Neural cell (in vitro differentiated cells): ENCODE results near the gene HEPACAM. TPM values are rescaled to one million over a fixed set of nuclear protein-coding genes. Genes with fewer than 3 reads are reported as not detected.

Experiments
- H2AFZ ChIP-seq: fragments of 200-600, 300-800 bp; sonication (generic), shearing (Covaris generic); 2 replicates; pipeline ENCODE4 v1.6.0; 2014; ENCODE audit warnings: low read depth, mild to moderate bottlenecking, antibody characterized with exemption, low read length, moderate library complexity
- H3F3A ChIP-seq: fragments of 200-600 bp; shearing (Covaris generic); 2 replicates; pipeline ENCODE4 v1.6.1; 2016; ENCODE audit warnings: mild to moderate bottlenecking, moderate library complexity, mixed read lengths, antibody characterized with exemption, low read length; ENCODE audit not compliant: insufficient read depth, poor library complexity, severe bottlenecking
- H3K27ac ChIP-seq: fragments of 200-600, 300-800 bp; sonication (generic), shearing (Covaris generic); 2 replicates; pipeline ENCODE4 v1.5.1; 2014; ENCODE audit warnings: mild to moderate bottlenecking, low read length, moderate library complexity
- H3K27me3 ChIP-seq: fragments of 300-800, 200-600 bp; sonication (generic), shearing (Covaris generic); 2 replicates; pipeline ENCODE4 v1.6.0; 2014; ENCODE audit warnings: mild to moderate bottlenecking, low read depth, low read length, moderate library complexity; ENCODE audit not compliant: insufficient read depth
- H3K36me3 ChIP-seq: fragments of 300-800, 200-600 bp; sonication (generic), shearing (Covaris generic); 2 replicates; pipeline ENCODE4 v1.5.1; 2014; ENCODE audit warnings: mild to moderate bottlenecking, antibody characterized with exemption, low read length, moderate library complexity; ENCODE audit not compliant: insufficient read depth
- H3K4me2 ChIP-seq: fragments of 300-800, 200-600 bp; sonication (generic), shearing (Covaris generic); 2 replicates; pipeline ENCODE4 v1.6.0; 2014; ENCODE audit warnings: mild to moderate bottlenecking, low read length
- H3K4me3 ChIP-seq: fragments of 300-800, 200-600 bp; sonication (generic), shearing (Covaris generic); 2 replicates; pipeline ENCODE4 v1.5.1; 2014; ENCODE audit warnings: mild to moderate bottlenecking, low read length, moderate library complexity
- H3K79me2 ChIP-seq: fragments of 200-600 bp; shearing (Covaris generic); replicated peaks from 2 replicates; pipeline ENCODE4 v1.6.0; 2014; ENCODE audit warnings: mild to moderate bottlenecking, low read length, moderate library complexity; ENCODE audit not compliant: insufficient read depth
- H3K9ac ChIP-seq: fragments of 300-800, 200-600 bp; sonication (generic), shearing (Covaris generic); 2 replicates; pipeline ENCODE4 v1.6.1; 2016; ENCODE audit warnings: mild to moderate bottlenecking, low read length, mixed read lengths
- H3K9me2 ChIP-seq: fragments of 200-600 bp; shearing (Covaris generic); 2 replicates; pipeline ENCODE4 v1.6.1; 2016; ENCODE audit warnings: mild to moderate bottlenecking, low read length, mixed read lengths; ENCODE audit not compliant: insufficient read depth
- H3K9me3 ChIP-seq: fragments of 200-600, 300-800 bp; sonication (generic), shearing (Covaris generic); 2 replicates; pipeline ENCODE4 v1.6.1; 2016; ENCODE audit warnings: mild to moderate bottlenecking, mixed run types, low read length, moderate library complexity, mixed read lengths
- H4K20me1 ChIP-seq: fragments of 200-600 bp; shearing (Covaris generic); 2 replicates; pipeline ENCODE4 v1.6.1; 2016; ENCODE audit warnings: mild to moderate bottlenecking, mixed run types; ENCODE audit not compliant: insufficient read depth
- CTCF ChIP-seq: fragments of 450-650 bp; IDR thresholded peaks from 2 replicates; pipeline ENCODE4 v1.5.1; 2014; ENCODE audit warnings: antibody characterized with exemption, mild to moderate bottlenecking, moderate library complexity; ENCODE audit not compliant: poor library complexity, severe bottlenecking
- EP300 ChIP-seq: fragments of 450-650 bp; conservative IDR thresholded peaks from 2 replicates; pipeline ENCODE4 v1.6.1; 2014; ENCODE audit warnings: antibody characterized with exemption, mild to moderate bottlenecking, moderate library complexity; ENCODE audit not compliant: poor library complexity, severe bottlenecking
- EZH2 ChIP-seq: fragments of 200-600, 300-800 bp; shearing (Covaris generic), sonication (generic); IDR thresholded peaks from 2 replicates; pipeline ENCODE4 v1.6.1; 2014; ENCODE audit warnings: antibody characterized with exemption, low read length, borderline replicate concordance, mild to moderate bottlenecking; ENCODE audit not compliant: insufficient read depth, poor library complexity, severe bottlenecking
- MXI1 ChIP-seq: fragments of 450-650 bp; conservative IDR thresholded peaks from 2 replicates; pipeline ENCODE4 v1.6.1; 2014; ENCODE audit warnings: antibody characterized with exemption, mild to moderate bottlenecking; ENCODE audit not compliant: poor library complexity, severe bottlenecking
- POLR2AphosphoS5 ChIP-seq: IDR thresholded peaks from 2 replicates; pipeline ENCODE4 v1.6.1; 2012
- RAD21 ChIP-seq: fragments of 450-650 bp; conservative IDR thresholded peaks from 2 replicates; pipeline ENCODE4 v1.6.1; 2014; ENCODE audit warnings: antibody characterized with exemption, mild to moderate bottlenecking, moderate library complexity
- REST ChIP-seq: IDR thresholded peaks from 2 replicates; pipeline ENCODE4 v1.6.1; 2012; ENCODE audit warnings: borderline replicate concordance
- SMC3 ChIP-seq: fragments of 450-650 bp; conservative IDR thresholded peaks from 2 replicates; pipeline ENCODE4 v1.6.1; 2014; ENCODE audit warnings: antibody characterized with exemption, mild to moderate bottlenecking, moderate library complexity; ENCODE audit not compliant: poor library complexity
- TAF1 ChIP-seq: IDR thresholded peaks from 2 replicates; pipeline ENCODE4 v1.6.1; 2012; ENCODE audit warnings: low read depth
- polyA plus RNA-seq: library from polyadenylated mRNA; depleted of rRNA; stranded (reverse); fragments of >200 nt; gene quantifications from 2 replicates; pipeline ENCODE4 v1.2.3, GENCODE V29; 2014

The HEPACAM gene
- polyA plus RNA-seq, 1 donor from 2014 or later: not detected

- Histone ChIP-seq H3K9me2 (no peaks in the 10 kb centered on the region), H3K9ac (no peak overlapping the region), H3K79me2 (no peaks in the 10 kb centered on the region), H3K9me3 (no peaks in the 10 kb centered on the region), H3K27ac (no peak overlapping the region), H3F3A (no peaks in the 10 kb centered on the region), H3K4me2 (no peak overlapping the region), H3K27me3 (no peaks in the 10 kb centered on the region), H3K36me3 (no peaks in the 10 kb centered on the region), H2AFZ (no peak overlapping the region), H3K4me3 (no peak overlapping the region), H4K20me1 (no peaks in the 10 kb centered on the region)
- TF ChIP-seq CTCF (no peak), RAD21 (no peak), SMC3 (no peak), TAF1 (no peak), MXI1 (no peak), POLR2AphosphoS5 (no peak), REST (no peak), EZH2 (no peak)
Observed at GRCh38 chr11:124900464-124900863, 35.4 kb downstream of the HEPACAM start.

- H3K27me3 ChIP-seq: no peaks in the 10 kb centered on the region
- no peaks in the 10 kb centered on the region for H3K9me3 ChIP-seq
- no peaks in the 10 kb centered on the region for H3F3A ChIP-seq
- no peaks in the 10 kb centered on the region for H3K9me2 ChIP-seq
- TF ChIP-seq TAF1 (no peak), POLR2AphosphoS5 (no peak), CTCF (no peak), MXI1 (no peak), SMC3 (no peak), RAD21 (no peak), EP300 (no peak), REST (no peak), EZH2 (no peak)
- H3K79me2 ChIP-seq: no peaks in the 10 kb centered on the region
- no peak overlapping the region for H2AFZ ChIP-seq
- H3K4me3 ChIP-seq: no peak overlapping the region
- H4K20me1 ChIP-seq: no peaks in the 10 kb centered on the region
- no peak overlapping the region for H3K4me2 ChIP-seq
- H3K36me3 ChIP-seq: no peaks in the 10 kb centered on the region
- H3K27ac ChIP-seq: no peak overlapping the region
- no peak overlapping the region for H3K9ac ChIP-seq
Observed at GRCh38 chr11:124899383-124900145, 36.3 kb downstream of the HEPACAM start.
